Natural killer cell treated with Interleukin-12 subunit alpha and Interleukin-12 subunit beta and Interleukin-15 and Interleukin-18, amount 100 ng/mL, for 72 hours (primary cell): ENCODE results near the gene ABCA7. TPM values are rescaled to one million over a fixed set of nuclear protein-coding genes. Genes with fewer than 3 reads are reported as not detected.

Source experiments
- ATAC-seq, 2 donors: fragments of 150-1000 bp; cut with Tn5 transposase in 1 of 2; sonication (Bioruptor Pico), chemical (Tn5 transposase) in 1 of 2; 2 replicates each; pipeline ENCODE4 v1.10.0; 2021
- DNase-seq: peaks from one replicate; pipeline ENCODE4 v3.0.0; 2022; ENCODE audit warnings: low spot score
- H3K27ac Mint-ChIP-seq, 2 donors: 1 replicate in 1 of 2; 2 replicates in 1 of 2; pipeline ENCODE4 v1.8.0; 2022; ENCODE audit warnings: mixed read lengths in 2 of 2, mild to moderate bottlenecking in 1 of 2, moderate library complexity in 1 of 2
- H3K27me3 Mint-ChIP-seq, 2 donors: 1 replicate in 1 of 2; 2 replicates in 1 of 2; pipeline ENCODE4 v1.8.0; 2022; ENCODE audit warnings: mixed read lengths in 2 of 2
- H3K36me3 Mint-ChIP-seq: one replicate; pipeline ENCODE4 v1.8.0; 2022; ENCODE audit warnings: mixed read lengths
- H3K4me1 Mint-ChIP-seq, 2 donors: 1 replicate in 1 of 2; 2 replicates in 1 of 2; pipeline ENCODE4 v1.8.0; 2022; ENCODE audit warnings: low read depth in 2 of 2, mixed read lengths in 2 of 2, mild to moderate bottlenecking in 1 of 2
- H3K4me3 Mint-ChIP-seq: one replicate; pipeline ENCODE4 v1.8.0; 2022; ENCODE audit warnings: mixed read lengths
- H3K9me3 Mint-ChIP-seq: 2 replicates; pipeline ENCODE4 v1.8.0; 2022; ENCODE audit warnings: mixed read lengths
- total RNA-seq, 2 donors: library from RNA; stranded (reverse); gene quantifications; one replicate each; pipeline ENCODE4 v1.2.3, GENCODE V29; 2022

ABCA7 gene
- total RNA-seq, 2 donors from 2014 or later = 53.7 to 69.9 TPM

DNA sequence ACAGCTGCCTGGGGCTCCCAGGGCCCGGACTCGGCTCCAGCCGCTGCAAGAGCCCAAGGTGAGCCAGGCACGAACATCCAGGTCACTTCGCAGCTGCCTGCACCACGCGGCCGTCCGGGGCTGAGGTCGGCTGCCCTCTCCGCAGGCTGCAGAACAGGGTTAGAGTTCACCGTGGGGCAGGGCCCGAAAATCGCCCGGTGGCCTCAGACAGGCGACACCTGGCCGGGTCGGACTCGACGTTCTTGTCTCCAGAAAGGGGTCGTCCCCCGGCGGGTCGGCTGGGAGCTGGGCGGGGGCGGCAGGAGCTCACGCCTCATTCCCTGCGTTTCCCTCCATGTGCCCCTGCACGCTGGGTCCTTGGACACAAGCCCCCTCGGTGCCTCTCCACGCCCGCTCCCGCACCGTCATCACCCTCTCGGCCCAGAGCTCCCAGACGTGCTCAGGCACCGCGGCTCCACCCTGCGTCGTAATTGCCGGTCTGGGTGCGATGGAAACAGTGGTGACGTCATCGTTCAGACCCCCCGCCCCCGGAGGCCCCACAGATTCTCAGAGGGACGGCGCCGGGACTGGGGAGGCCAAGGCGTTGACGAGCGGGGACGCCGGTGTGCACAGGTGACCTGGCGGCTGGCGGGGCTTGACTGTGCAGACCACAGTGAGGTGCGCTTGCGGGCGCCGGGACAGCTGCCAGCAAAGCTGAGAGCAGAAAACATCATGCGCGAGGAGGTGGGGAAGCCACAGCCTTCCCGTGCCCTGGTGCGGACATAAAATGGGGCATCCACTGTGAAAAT is 43.7 kb upstream of the ABCA7 start:
- Mint-ChIP-seq H3K4me1 (peaks cover 0 to 10% of the 10 kb centered on the region in 2 donors), H3K36me3 (no peaks in the 10 kb centered on the region), H3K27ac (no peak overlapping the region), H3K27me3 (peaks cover 10 to 11% of the 10 kb centered on the region in 2 donors), H3K9me3 (no peaks in the 10 kb centered on the region), H3K4me3 (no peak overlapping the region)
- DNase-seq = no peak
- ATAC-seq = peak in 1 of 2 donors; percentile 29

DNA sequence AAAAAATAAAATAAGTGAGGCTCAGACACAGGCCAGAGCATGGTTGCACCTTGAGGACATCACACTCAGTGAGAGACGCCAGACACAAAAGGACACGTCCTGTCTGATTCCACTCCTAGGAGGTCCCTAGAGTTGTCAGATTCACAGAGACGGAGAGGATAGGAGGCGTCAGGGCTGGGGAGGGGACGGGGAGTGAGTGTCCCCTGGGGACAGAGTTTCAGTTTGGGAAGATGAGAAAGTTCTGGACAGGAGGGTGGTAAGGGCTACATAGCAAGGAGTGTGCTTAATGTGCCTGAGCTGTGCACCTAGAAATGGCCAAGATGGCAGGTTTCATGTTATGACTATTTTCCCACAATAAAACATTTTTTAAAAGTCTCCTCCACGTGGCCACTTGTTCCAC is 41.8 kb upstream of the ABCA7 start:
- peaks cover 6 to 11% of the 10 kb centered on the region in 2 donors for H3K4me1 Mint-ChIP-seq
- H3K27me3 Mint-ChIP-seq = peaks cover 15 to 18% of the 10 kb centered on the region in 2 donors
- H3K9me3 Mint-ChIP-seq = no peaks in the 10 kb centered on the region
- H3K36me3 Mint-ChIP-seq = no peaks in the 10 kb centered on the region
- ATAC-seq = no peak
- H3K4me3 Mint-ChIP-seq = no peak overlapping the region
- DNase-seq = no peak
- no peak overlapping the region for H3K27ac Mint-ChIP-seq

DNA sequence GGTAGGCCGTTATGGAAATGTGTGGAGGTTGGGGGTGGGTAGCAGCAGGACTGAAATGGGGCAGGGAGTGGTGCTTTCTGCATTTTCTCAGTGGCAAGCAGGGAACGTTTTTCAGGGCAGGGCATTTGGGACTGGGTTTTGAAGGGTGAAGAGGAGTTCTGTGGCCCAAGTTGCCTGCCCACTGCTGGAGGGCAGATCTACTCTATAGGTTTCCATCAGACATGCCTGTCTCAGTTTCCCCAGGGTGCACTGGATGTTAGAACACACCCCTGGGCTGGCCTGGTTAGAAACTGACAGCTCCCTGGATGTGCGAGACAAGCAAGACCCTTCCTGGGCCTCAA is 40.6 kb upstream of the ABCA7 start:
- Mint-ChIP-seq H3K4me1 (peaks cover 6 to 11% of the 10 kb centered on the region in 2 donors), H3K9me3 (no peaks in the 10 kb centered on the region), H3K27ac (no peak overlapping the region), H3K27me3 (peaks cover 15 to 18% of the 10 kb centered on the region in 2 donors), H3K4me3 (no peak overlapping the region), H3K36me3 (no peaks in the 10 kb centered on the region)
- DNase-seq (no peak), ATAC-seq (no peak)

GRCh38 chr19:1000095-1000494 is 39.8 kb upstream of the ABCA7 start, which contains the start of gene GRIN3B:
GRIN3B (plus strand) TSS chr19:1000419; CDS start chr19:1000438, 19 bp downstream.
- H3K36me3 Mint-ChIP-seq = no peaks in the 10 kb centered on the region
- no peak within 1 kb of the TSS for H3K27ac Mint-ChIP-seq
- H3K4me3 Mint-ChIP-seq = no peak within 1 kb of the TSS
- H3K27me3 Mint-ChIP-seq = peaks cover 15 to 18% of the 10 kb centered on the region in 2 donors
- H3K4me1 Mint-ChIP-seq = peaks cover 6 to 11% of the 10 kb centered on the region in 2 donors
- H3K9me3 Mint-ChIP-seq = no peaks in the 10 kb centered on the region
- DNase-seq (no peak), ATAC-seq (peak; percentile 50 to 56)

DNA sequence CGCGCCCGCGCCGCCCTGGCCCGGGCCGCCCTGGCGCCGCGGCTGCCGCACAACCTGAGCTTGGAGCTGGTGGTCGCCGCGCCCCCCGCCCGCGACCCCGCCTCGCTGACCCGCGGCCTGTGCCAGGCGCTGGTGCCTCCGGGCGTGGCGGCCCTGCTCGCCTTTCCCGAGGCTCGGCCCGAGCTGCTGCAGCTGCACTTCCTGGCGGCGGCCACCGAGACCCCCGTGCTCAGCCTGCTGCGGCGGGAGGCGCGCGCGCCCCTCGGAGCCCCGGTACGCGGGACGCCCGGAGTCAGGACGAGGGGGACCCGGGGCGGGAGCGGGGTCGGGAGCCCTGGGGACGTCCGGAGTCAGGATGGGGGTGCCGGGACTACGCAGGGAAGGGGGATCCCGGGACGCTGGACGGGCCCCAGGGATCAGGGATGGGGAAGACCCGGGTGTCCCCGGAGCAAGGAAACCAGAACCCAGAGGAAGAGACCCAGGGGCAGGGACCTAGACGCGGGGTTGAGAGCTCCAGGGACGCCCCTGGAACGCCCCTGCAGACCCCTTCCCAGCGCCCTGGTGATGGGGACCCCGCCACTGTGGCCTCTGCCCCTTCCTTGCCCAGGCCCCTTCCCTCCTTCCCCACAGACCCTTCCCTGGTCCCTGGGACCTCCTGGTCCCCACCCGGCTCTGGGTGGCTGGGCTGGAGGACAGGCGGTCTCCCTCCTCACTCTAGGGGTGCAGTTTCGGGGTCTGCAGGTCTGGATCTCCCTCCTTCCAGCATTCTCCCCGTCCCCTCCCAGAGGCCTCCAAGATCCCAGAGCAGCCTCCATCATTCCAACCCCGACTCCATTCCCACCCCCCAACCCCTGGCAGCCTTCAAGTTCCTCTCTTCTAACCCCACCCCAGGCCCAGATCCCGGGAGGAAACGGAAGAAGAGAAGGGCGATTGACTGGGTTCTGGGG is 39.0 kb upstream of the ABCA7 start:
- no peak for DNase-seq
- no peaks in the 10 kb centered on the region for H3K36me3 Mint-ChIP-seq

DNA sequence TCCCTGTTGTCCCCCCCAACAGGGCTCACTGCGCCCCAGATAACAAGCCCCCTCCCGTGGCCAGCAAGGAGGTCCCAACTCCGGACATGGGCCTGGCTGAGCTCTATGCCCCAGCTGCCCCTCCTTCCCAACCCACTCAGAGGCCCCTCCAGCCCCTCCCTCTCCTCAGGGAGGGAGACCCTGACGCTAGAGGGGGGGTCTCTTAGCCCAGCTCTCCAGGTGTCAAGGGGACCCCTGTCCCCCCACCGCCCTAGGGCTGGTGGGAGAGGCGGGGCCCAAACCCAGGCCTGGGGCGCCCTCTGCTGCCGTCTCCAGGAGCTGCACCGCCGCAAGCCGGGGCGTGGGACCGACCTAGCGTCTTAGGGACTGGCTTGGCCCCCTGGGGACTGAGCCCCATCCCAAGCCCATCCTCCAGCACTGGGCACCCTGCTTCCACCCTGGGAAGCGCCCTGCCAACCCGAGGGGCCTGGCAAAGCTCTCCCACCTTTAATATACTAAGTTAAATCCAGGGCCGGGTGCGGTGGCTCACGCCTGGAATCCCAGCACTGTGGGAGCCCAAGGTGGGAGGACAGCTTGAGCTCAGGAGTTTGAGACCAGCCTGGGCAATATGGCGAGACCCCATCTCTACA is 38.3 kb upstream of the ABCA7 start:
- Mint-ChIP-seq H3K27ac (no peak overlapping the region), H3K27me3 (peaks cover 15 to 18% of the 10 kb centered on the region in 2 donors), H3K36me3 (no peaks in the 10 kb centered on the region), H3K4me3 (no peak overlapping the region), H3K4me1 (peaks cover 6 to 8% of the 10 kb centered on the region in 2 donors), H3K9me3 (no peaks in the 10 kb centered on the region)
- ATAC-seq (peak; percentile 72 to 82), DNase-seq (no peak)

More for the DNA sequence above, 39.0 kb upstream of the ABCA7 start:
- peaks cover 15 to 18% of the 10 kb centered on the region in 2 donors for H3K27me3 Mint-ChIP-seq
- H3K4me3 Mint-ChIP-seq = no peak overlapping the region
- H3K27ac Mint-ChIP-seq = no peak overlapping the region
- H3K4me1 Mint-ChIP-seq = peaks cover 6 to 11% of the 10 kb centered on the region in 2 donors
- no peaks in the 10 kb centered on the region for H3K9me3 Mint-ChIP-seq
- no peak for ATAC-seq

GRCh38 chr19:1002600-1002999 is 37.3 kb upstream of the ABCA7 start:
- no peak overlapping the region for H3K27ac Mint-ChIP-seq
- H3K36me3 Mint-ChIP-seq = no peaks in the 10 kb centered on the region
- ATAC-seq (no peak), DNase-seq (no peak)
- no peak overlapping the region for H3K4me3 Mint-ChIP-seq
- peaks cover 6 to 14% of the 10 kb centered on the region in 2 donors for H3K4me1 Mint-ChIP-seq
- H3K27me3 Mint-ChIP-seq = peaks cover 15 to 18% of the 10 kb centered on the region in 2 donors
- no peaks in the 10 kb centered on the region for H3K9me3 Mint-ChIP-seq

GRCh38 chr19:1003283-1003682 is 36.6 kb upstream of the ABCA7 start:
- Mint-ChIP-seq H3K27me3 (peaks cover 12 to 18% of the 10 kb centered on the region in 2 donors), H3K4me3 (no peak overlapping the region), H3K36me3 (no peaks in the 10 kb centered on the region), H3K4me1 (peaks cover 6 to 14% of the 10 kb centered on the region in 2 donors), H3K27ac (no peak overlapping the region), H3K9me3 (no peaks in the 10 kb centered on the region)
- no peak for ATAC-seq
- DNase-seq = no peak

- no peak overlapping the region for H3K4me3 Mint-ChIP-seq
- ATAC-seq (no peak), DNase-seq (no peak)
- H3K27me3 Mint-ChIP-seq = peaks cover 5 to 11% of the 10 kb centered on the region in 2 donors
- no peak overlapping the region for H3K27ac Mint-ChIP-seq
- H3K9me3 Mint-ChIP-seq = no peaks in the 10 kb centered on the region
- H3K36me3 Mint-ChIP-seq = no peaks in the 10 kb centered on the region
- H3K4me1 Mint-ChIP-seq = peaks cover 6 to 10% of the 10 kb centered on the region in 2 donors
Observed at GRCh38 chr19:1004204-1004802, 35.6 kb upstream of the ABCA7 start.

GRCh38 chr19:1004803-1005664 is 34.9 kb upstream of the ABCA7 start:
- Mint-ChIP-seq H3K4me3 (no peak overlapping the region), H3K27ac (no peak overlapping the region), H3K36me3 (no peaks in the 10 kb centered on the region), H3K27me3 (peaks cover 4 to 8% of the 10 kb centered on the region in 2 donors), H3K4me1 (peaks cover 6 to 10% of the 10 kb centered on the region in 2 donors), H3K9me3 (no peaks in the 10 kb centered on the region)
- ATAC-seq (no peak), DNase-seq (no peak)

GRCh38 chr19:1006711-1007398 is 33.1 kb upstream of the ABCA7 start:
- Mint-ChIP-seq H3K27me3 (peaks cover 4 to 8% of the 10 kb centered on the region in 2 donors), H3K36me3 (no peaks in the 10 kb centered on the region), H3K4me1 (peaks cover 6 to 10% of the 10 kb centered on the region in 2 donors), H3K27ac (no peak overlapping the region), H3K9me3 (no peaks in the 10 kb centered on the region), H3K4me3 (no peak overlapping the region)
- DNase-seq (no peak), ATAC-seq (no peak)
